Spleen (tissue), 7 donors: Measurements from ENCODE around the gene GNG7.

Experiments
- POLR2AphosphoS5 ChIP-seq, 3 donors: sonication (generic); formaldehyde crosslinking; IDR thresholded peaks; one replicate each; pipeline ENCODE4 v1.5.1; 2017; ENCODE audit warnings: antibody characterized with exemption in 3 of 3
- TF ChIP-seq, protein P1 (sequence below), 11 experiments: fragments of 200-600 bp in 7 of 11; fragments of 450-650 bp in 4 of 11; sonication (generic) in 4 of 11; IDR thresholded peaks in 8 of 11; conservative IDR thresholded peaks in 3 of 11; 1 replicate in 7 of 11; 2 replicates in 4 of 11; pipeline versions ENCODE4 v1.4.0 to v1.8.0; 2016 to 2021; ENCODE audit warnings: antibody characterized with exemption in 11 of 11, inconsistent platforms in 4 of 11, mild to moderate bottlenecking in 1 of 11
- donor health status: DM: no; HTN: no; CAD: no; lungs with moderate emphysema.
- donor health status: DM: no; HTN: no; CAD: no.
- donor health status: DM: no; HTN: no; CAD: no.

DNA sequence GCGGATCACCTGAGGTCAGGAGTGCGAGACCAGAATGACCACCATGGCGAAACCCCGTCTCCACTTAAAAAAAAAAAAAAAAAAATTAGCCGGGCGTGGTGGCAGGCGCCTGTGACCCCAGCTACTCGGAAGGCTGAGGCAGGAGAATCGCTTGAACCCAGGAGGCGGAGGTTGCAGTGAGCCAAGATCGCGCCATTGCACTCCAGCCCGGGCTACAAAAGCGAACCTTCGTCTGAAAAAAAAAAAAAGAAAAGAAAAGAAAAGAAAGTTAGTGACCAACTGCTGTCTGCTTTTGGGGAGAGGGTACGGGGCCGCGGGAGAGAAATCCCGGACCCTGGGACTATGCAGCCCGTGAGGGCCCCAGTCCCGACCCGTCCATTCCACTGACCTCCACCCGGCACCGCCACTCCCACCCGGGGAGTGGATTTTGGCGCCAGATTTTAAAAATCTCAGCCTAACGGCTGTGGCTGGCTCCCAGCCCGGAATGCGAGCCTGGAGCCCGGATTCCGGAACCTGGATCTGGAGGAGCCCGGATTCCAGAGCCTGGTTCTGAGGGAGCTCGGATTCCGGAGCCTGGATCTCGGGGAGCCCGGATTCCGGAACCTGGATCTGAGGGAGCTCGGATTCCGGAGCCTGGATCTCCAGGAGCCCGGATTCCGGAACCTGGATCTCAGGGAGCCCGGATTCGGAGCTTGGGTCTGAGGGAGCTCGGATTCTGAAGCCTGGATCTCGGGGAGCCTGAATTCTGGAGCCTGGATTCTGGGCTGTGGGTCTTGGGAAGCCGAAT lies 239.7 kb downstream of the GNG7 start:
- TF ChIP-seq, protein P1, sequence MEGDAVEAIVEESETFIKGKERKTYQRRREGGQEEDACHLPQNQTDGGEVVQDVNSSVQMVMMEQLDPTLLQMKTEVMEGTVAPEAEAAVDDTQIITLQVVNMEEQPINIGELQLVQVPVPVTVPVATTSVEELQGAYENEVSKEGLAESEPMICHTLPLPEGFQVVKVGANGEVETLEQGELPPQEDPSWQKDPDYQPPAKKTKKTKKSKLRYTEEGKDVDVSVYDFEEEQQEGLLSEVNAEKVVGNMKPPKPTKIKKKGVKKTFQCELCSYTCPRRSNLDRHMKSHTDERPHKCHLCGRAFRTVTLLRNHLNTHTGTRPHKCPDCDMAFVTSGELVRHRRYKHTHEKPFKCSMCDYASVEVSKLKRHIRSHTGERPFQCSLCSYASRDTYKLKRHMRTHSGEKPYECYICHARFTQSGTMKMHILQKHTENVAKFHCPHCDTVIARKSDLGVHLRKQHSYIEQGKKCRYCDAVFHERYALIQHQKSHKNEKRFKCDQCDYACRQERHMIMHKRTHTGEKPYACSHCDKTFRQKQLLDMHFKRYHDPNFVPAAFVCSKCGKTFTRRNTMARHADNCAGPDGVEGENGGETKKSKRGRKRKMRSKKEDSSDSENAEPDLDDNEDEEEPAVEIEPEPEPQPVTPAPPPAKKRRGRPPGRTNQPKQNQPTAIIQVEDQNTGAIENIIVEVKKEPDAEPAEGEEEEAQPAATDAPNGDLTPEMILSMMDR (IDR thresholded peaks at IDR 0.05 in 8 of 11, conservative IDR thresholded peaks at IDR 0.05 in 3 of 11), result no peak
- peak; percentile 36 to 56 (median 55) for TF ChIP-seq POLR2AphosphoS5 (IDR thresholded peaks at IDR 0.05)
